Measurements from ENCODE around the gene VPS13D. TPM values are rescaled to one million over a fixed set of nuclear protein-coding genes. Genes with fewer than 3 reads are reported as not detected.
A peak's percentile ranks its signal among the peaks of the same experiment; 100 is the strongest.

VPS13D gene
- total RNA-seq, 1 experiment from 2014 or later, result 29.0 TPM

GRCh38 chr1:12548973-12549459 is 319.2 kb downstream of the VPS13D start:
- ChIA-PET CTCF (no interaction called here), POLR2A (no interaction called here)
- H3K36me3 Mint-ChIP-seq, result no peaks in the 10 kb centered on the region
- DNase-seq (ENCODE audit: low spot score) (no peak), ATAC-seq (no peak)
- no peak overlapping the region for H3K4me3 Mint-ChIP-seq
- no peak overlapping the region for H3K27ac Mint-ChIP-seq
- H3K27me3 Mint-ChIP-seq (ENCODE audit: low read depth), result no peaks in the 10 kb centered on the region; the same call in 1 of the 2 replicates
- TF ChIP-seq ERG (CRISPR knock-in tag; IDR thresholded peaks at IDR 0.05) (no peak), ZNF532 (CRISPR knock-in tag; IDR thresholded peaks at IDR 0.05; ENCODE audit: borderline replicate concordance) (no peak), FOXP4 (CRISPR knock-in tag; IDR thresholded peaks at IDR 0.05) (no peak), ZNF138 (CRISPR knock-in tag; conservative IDR thresholded peaks at IDR 0.05) (no peak), CBFB (CRISPR knock-in tag; IDR thresholded peaks at IDR 0.05; ENCODE audit: low read depth) (no peak), NFATC4 (CRISPR knock-in tag; IDR thresholded peaks at IDR 0.05) (no peak), ATF6 (CRISPR knock-in tag; IDR thresholded peaks at IDR 0.05) (no peak), ZNF416 (CRISPR knock-in tag; IDR thresholded peaks at IDR 0.05) (no peak), E2F4 (CRISPR knock-in tag; IDR thresholded peaks at IDR 0.05; ENCODE audit: borderline replicate concordance, low read depth) (no peak)
- peaks cover 21% of the 10 kb centered on the region for H3K4me1 Mint-ChIP-seq
- H3K9me3 Mint-ChIP-seq, result peaks cover 2% of the 10 kb centered on the region

GRCh38 chr1:12549460-12550349 is 319.9 kb downstream of the VPS13D start:
- no peak for ATAC-seq
- Mint-ChIP-seq H3K27ac (no peak overlapping the region), H3K36me3 (no peaks in the 10 kb centered on the region), H3K9me3 (peaks cover 4% of the 10 kb centered on the region), H3K4me1 (peaks cover 16% of the 10 kb centered on the region), H3K4me3 (no peak overlapping the region), H3K27me3 (ENCODE audit: low read depth) (no peaks in the 10 kb centered on the region; the same call in 1 of the 2 replicates)
- ChIA-PET CTCF (no interaction called here), POLR2A (no interaction called here)
- DNase-seq (ENCODE audit: low spot score), result peak; percentile 5
- no peak for TF ChIP-seq ZNF317 (CRISPR knock-in tag; IDR thresholded peaks at IDR 0.05; ENCODE audit: borderline replicate concordance, low read depth)
- no peak for TF ChIP-seq E2F5 (CRISPR knock-in tag; IDR thresholded peaks at IDR 0.05)
- TF ChIP-seq STAT6 (CRISPR knock-in tag; conservative IDR thresholded peaks at IDR 0.05; ENCODE audit: low read depth), result no peak
- TF ChIP-seq TCF7 (CRISPR knock-in tag; IDR thresholded peaks at IDR 0.05; ENCODE audit: low read depth), result no peak
- TF ChIP-seq ZBTB21 (CRISPR knock-in tag; IDR thresholded peaks at IDR 0.05; ENCODE audit: borderline replicate concordance), result no peak
- no peak for TF ChIP-seq RORB (CRISPR knock-in tag; IDR thresholded peaks at IDR 0.05)
- TF ChIP-seq USF2 (CRISPR knock-in tag; IDR thresholded peaks at IDR 0.05), result no peak
- TF ChIP-seq NFE2L1 (CRISPR knock-in tag; IDR thresholded peaks at IDR 0.05), result no peak

Measured in WTC11 (cell line).